ENCODE results near the gene XPNPEP1.

The XPNPEP1 gene

GRCh38 chr10:109922358-109922975 is 844 bp downstream of the XPNPEP1 start:
- TF ChIP-seq GATA2 (IDR thresholded peaks at IDR 0.05; ENCODE audit: low read depth, low read length): no peak
- TF ChIP-seq GATA3 (IDR thresholded peaks at IDR 0.05; ENCODE audit: low read depth, low read length): no peak

GRCh38 chr10:109920016-109920415 is 3.3 kb downstream of the XPNPEP1 start:
- no peak for TF ChIP-seq GATA3 (IDR thresholded peaks at IDR 0.05; ENCODE audit: low read depth, low read length)
- no peak for TF ChIP-seq GATA2 (IDR thresholded peaks at IDR 0.05; ENCODE audit: low read depth, low read length)

- no peak for TF ChIP-seq GATA3 (IDR thresholded peaks at IDR 0.05; ENCODE audit: low read depth, low read length)
- no peak for TF ChIP-seq GATA2 (IDR thresholded peaks at IDR 0.05; ENCODE audit: low read depth, low read length)
These were observed 4.1 kb downstream of the XPNPEP1 start for GRCh38 chr10:109919220-109919619.

GRCh38 chr10:109915566-109915965 is 7.7 kb downstream of the XPNPEP1 start:
- TF ChIP-seq GATA2 (IDR thresholded peaks at IDR 0.05; ENCODE audit: low read depth, low read length) (no peak), GATA3 (IDR thresholded peaks at IDR 0.05; ENCODE audit: low read depth, low read length) (no peak)

- TF ChIP-seq GATA2 (IDR thresholded peaks at IDR 0.05; ENCODE audit: low read depth, low read length): no peak
- no peak for TF ChIP-seq GATA3 (IDR thresholded peaks at IDR 0.05; ENCODE audit: low read depth, low read length)
These were observed 8.3 kb downstream of the XPNPEP1 start for GRCh38 chr10:109914966-109915365.

- no peak for TF ChIP-seq GATA2 (IDR thresholded peaks at IDR 0.05; ENCODE audit: low read depth, low read length)
- TF ChIP-seq GATA3 (IDR thresholded peaks at IDR 0.05; ENCODE audit: low read depth, low read length): no peak
These were observed 9.9 kb downstream of the XPNPEP1 start for GRCh38 chr10:109913306-109913892.

- TF ChIP-seq GATA3 (IDR thresholded peaks at IDR 0.05; ENCODE audit: low read depth, low read length) (no peak), GATA2 (IDR thresholded peaks at IDR 0.05; ENCODE audit: low read depth, low read length) (no peak)
These were observed 10.7 kb downstream of the XPNPEP1 start for GRCh38 chr10:109912335-109913281.

GRCh38 chr10:109911903-109912302 is 11.4 kb downstream of the XPNPEP1 start:
- TF ChIP-seq GATA2 (IDR thresholded peaks at IDR 0.05; ENCODE audit: low read depth, low read length) (no peak), GATA3 (IDR thresholded peaks at IDR 0.05; ENCODE audit: low read depth, low read length) (no peak)

GRCh38 chr10:109906316-109906715 is 17.0 kb downstream of the XPNPEP1 start:
- TF ChIP-seq GATA2 (IDR thresholded peaks at IDR 0.05; ENCODE audit: low read depth, low read length) (no peak), GATA3 (IDR thresholded peaks at IDR 0.05; ENCODE audit: low read depth, low read length) (no peak)

GRCh38 chr10:109904397-109904796 is 18.9 kb downstream of the XPNPEP1 start:
- no peak for TF ChIP-seq GATA3 (IDR thresholded peaks at IDR 0.05; ENCODE audit: low read depth, low read length)
- TF ChIP-seq GATA2 (IDR thresholded peaks at IDR 0.05; ENCODE audit: low read depth, low read length): no peak

- TF ChIP-seq GATA2 (IDR thresholded peaks at IDR 0.05; ENCODE audit: low read depth, low read length) (no peak), GATA3 (IDR thresholded peaks at IDR 0.05; ENCODE audit: low read depth, low read length) (no peak)
These were observed 20.0 kb downstream of the XPNPEP1 start for GRCh38 chr10:109902992-109903947.

GRCh38 chr10:109899356-109900331 is 23.7 kb downstream of the XPNPEP1 start:
- TF ChIP-seq GATA2 (IDR thresholded peaks at IDR 0.05; ENCODE audit: low read depth, low read length): no peak
